NCI-H187 treated with DMSO at 0.1 percent for 48 hours (cell line): ENCODE measurements around the gene INSL3.

Source experiments
- DNase-seq: peaks from one replicate; lab custom pipeline; 2025; lab: John Stamatoyannopoulos, UW

INSL3 gene, protein sequence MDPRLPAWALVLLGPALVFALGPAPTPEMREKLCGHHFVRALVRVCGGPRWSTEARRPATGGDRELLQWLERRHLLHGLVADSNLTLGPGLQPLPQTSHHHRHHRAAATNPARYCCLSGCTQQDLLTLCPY

DNA sequence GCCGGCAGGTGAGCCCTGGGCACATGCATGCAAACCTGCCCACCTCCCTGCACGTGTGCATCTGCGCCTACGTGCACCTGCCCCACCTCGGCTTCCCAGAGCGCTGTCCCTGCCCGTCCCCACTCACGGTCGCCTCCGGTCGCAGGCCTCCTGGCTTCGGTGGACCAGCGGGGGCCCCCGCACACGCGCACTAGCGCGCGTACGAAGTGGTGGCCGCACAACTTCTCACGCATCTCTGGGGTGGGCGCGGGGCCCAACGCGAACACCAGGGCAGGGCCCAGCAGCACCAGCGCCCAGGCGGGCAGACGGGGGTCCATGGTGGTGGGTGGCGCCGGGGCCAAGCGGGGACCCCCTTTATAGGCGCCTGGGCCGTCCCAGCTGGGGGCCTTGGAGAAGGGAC is at the start of gene INSL3:
Gene INSL3 (minus strand): TSS at position 330 of the 400 bp plus-strand sequence. CDS start 13 bp downstream, at position 317.
- no peak for DNase-seq

DNA sequence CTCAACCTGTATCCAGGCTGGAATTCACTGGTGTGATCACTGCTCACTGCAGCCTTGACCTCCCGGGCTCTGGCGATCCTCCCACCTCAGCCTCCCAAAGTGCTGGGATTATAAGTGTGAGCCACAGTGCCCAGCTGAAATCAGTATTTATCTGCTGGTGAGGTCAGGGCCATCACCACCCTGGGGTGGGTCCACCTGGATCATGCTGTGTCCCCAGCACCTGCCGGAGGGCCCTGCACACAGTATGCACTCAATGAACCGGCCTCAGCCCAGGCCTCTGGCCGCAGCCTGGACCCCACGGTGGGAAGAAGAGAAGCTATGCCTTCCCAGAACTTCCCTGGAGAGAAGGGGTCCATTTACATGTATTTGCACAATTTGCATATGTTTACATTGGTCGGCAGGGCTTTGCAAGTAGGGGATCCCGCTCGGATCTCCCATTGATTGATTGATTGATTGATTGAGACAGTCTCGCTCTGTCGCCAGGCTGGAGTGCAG is 47.8 kb upstream of the INSL3 start:
- no peak for DNase-seq

DNA sequence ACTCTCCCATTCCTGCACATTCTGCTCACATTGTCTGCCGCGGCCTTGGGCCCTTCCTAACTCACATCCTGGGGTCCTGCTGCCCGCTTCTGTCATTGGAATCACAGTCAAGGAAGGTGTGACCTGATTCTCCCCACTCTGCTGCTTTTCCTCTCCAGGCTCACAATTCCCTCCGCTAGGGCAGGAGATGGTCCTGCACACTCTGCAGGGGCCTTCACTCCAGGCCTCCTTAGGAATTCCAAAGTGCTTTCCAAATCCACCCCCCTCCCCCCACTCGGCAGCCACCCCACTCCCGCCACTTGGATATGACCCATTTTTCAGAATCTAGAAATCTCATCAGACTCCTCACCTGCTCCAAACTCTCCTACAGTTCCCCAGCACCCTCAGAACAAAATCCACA is 47.4 kb upstream of the INSL3 start:
- no peak for DNase-seq

DNA sequence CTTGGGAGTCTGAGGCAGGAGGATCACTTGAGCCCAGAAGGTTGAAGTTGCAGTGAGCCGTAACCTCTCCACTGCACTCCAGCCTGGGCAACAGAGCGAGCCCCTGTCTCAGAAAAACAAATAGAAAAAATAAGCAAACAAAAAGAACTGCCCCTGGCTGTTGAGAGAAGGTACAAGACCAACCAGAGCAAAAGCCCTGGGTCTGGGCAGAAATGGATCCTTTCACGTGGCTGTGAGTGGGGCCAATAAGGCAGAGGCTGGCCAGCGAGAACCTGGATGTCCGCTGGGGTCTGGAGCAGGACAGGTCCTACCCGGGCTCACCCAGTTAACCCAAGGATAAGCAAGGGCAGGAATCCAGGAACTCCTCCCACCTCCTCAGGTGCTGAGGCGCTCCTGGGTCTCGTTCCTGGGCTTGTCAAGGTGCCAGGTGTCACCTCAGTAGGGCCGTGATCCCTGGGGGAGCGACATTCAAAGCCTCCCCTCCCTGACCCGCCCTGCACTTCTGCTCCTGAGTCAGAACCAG is 45.7 kb upstream of the INSL3 start:
- no peak for DNase-seq

DNA sequence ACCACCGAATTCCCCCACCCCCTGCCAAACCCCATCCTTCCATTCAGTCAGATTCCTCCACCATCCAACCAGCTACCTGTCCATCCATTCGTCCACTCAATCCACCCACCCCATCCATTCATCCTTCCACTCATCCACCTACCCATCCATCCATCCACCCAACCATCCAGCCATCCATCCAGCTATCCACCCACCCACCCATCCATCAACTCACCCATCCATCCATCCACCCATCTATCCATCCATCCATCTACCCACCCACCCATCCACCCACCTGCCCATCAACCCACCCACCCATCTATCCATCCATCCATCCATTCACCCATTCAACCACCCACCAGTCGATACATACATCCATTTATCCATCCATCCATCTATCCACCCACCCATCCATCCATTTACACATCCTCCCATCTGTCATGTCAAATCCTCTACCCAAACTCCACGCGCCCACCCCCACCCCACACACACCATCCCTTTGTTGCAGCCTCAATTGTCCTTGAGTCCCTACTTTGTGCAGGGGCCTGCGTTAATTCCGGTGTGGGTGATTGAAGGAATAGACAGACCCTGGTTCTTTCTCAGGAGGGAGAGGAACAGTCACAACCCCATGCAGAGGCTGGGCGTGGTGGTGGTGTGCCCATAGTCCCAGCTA is 45.1 kb upstream of the INSL3 start:
- DNase-seq: no peak

DNA sequence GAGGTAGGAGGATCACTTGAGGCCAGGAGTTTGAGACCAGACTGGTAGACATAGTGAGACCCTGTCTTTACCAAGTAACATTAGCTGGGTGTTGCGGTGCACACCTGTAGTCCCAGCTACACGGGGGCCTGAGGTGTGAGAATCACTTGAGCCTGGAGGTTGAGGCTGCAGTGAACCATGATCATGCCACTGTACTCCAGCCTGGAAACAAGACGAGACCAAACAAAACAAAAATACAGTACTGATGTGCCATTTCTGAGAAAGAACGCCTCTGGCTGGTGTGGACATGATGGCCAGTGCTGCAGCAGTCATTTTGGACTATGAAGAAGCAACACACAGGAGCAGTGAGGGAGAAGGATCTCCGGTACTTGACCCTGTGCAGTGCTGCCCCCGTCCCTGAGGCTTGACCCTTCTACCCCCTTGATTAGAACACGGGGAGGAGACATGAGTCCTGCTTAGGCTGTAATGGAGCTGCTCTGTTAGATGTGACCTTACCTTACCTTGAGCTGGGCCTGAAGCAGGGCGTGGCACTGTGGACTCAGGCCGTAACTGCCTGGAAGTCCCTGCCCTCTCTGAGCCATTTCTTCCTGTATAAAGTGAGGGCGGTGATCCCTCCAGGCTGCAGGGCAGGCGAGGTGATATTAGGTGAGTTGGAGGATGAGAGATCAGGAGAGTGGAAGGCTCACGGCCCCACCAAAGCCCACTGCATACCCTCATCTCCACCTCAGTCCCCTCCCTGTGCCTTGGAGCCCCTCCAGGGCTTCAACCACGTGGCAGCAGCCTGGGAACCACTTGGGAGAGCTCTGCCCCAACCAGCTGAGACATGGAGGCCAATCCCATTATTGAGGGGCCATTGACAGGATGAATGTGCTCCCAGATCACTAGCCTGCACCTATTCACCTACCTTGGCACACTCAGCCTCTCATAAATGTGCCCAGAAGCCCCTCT is 44.3 kb upstream of the INSL3 start:
- DNase-seq: no peak

DNA sequence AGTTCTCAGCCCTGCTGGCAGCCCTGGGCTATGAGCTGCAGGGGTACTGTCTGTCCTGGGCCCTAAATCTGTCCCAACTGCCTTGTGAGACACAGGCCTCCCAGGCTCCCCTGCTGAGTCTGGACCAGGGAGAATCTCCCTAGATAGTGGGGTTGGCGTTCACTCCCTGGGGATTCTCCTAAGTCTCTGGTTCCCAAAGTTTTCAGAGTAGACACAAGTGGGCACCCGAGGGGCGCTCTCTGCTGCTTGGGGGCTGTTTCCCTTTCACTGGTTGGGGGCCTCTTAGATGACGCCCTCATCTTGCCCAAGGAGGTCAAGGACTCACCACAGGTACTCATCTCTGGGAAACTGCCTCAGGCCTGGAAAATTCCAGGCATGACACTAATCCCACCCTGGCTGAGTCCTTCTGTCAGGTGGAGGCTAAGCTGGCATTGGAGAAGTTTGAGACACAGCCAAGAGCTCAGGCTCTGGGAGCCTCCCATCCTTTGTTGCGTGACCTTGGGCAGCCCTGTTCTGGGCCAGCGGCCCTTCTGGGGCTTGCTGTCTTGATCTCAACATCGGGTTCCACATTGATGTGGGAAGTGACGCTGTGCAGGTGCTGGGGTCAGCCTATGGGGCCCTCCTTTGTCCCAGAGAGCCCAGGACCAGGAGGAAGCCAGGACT is 42.3 kb upstream of the INSL3 start:
- no peak for DNase-seq

DNA sequence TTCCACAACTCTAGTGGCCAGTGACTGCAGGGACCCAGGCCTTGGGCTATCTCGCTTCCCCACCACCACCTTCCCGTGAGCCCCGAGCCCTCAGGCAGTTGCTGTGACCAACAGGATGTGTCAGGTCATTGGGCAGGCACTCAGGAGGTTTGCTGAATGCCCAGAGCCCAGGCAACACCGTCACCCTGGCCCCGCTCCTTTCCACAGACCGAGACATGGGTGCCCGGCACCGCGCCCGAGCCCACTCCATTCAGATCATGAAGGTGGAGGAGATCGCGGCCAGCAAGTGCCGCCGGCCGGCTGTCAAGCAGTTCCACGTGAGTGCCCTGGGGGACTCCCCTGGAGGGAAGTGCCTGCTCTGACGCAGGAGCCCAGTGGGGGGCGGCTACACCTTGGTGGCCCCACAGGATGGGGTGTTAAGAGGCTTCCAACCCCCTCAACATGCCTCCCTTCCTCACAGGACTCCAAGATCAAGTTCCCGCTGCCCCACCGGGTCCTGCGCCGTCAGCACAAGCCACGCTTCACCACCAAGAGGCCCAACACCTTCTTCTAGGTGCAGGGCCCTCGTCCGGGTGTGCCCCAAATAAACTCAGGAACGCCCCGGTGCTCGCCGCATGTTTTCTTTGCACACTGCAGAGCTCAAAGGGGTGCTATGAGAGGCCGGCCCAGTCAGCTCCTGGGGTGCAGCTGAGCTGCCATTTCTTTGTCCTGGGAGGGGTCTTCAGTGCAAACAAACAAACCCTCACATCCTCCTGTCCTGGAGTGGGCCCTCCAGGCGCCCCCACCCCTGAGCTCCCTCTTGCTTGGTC is 41.6 kb upstream of the INSL3 start:
- no peak for DNase-seq

DNA sequence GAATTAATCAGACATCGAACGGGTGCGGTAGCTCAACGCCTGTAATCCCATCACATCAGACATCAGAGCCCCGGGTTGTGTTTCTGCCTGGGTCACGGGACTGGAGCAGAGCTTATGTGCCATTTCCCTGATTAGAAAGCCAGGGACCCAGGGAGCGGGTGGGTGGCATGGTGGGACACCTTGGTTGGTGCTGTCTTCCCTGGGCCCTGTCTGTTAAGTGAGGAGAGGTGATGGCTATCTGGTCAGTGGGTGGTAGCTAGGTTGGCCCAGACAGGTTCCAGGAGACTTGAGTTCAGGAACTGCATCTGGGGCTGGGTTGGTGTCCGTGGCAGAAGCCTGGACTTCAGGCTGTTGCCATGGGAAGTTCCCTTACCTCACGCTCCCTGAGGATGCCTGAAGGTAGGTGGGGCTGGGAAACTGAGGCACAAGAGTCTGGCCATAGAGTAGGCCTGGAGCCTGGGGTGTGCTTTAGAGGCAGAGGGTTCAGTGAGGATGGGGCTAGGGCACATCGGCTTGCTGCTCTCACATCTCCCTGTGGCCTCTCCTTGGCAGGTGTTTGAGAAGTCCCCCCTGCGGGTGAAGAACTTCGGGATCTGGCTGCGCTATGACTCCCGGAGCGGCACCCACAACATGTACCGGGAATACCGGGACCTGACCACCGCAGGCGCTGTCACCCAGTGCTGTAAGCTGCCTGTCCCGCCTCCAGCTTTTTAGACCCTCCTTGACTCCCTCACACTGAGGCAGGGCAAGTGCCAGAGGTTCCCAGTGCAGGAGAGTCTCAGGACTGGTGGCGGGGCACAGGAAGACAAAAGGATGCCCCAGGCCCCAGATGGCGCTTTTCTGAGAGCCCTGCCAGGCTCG is 40.5 kb upstream of the INSL3 start:
- no peak for DNase-seq

DNA sequence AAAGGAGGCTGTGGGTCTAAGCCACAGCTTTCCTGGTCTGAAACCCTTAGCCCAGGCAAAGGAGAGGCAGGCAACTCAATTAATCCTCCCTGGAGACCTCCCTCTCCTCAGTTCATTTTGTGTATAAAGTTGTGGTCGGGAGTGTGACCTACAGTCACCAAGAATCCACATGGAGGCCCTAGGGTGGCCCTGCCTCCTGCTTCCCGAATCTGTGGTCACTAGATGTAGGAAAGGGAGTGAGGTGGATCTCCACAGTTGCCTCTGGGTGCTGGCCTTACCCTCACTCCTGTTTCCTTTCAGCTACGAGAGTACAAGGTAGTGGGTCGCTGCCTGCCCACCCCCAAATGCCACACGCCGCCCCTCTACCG is 39.7 kb upstream of the INSL3 start:
- no peak for DNase-seq

DNA sequence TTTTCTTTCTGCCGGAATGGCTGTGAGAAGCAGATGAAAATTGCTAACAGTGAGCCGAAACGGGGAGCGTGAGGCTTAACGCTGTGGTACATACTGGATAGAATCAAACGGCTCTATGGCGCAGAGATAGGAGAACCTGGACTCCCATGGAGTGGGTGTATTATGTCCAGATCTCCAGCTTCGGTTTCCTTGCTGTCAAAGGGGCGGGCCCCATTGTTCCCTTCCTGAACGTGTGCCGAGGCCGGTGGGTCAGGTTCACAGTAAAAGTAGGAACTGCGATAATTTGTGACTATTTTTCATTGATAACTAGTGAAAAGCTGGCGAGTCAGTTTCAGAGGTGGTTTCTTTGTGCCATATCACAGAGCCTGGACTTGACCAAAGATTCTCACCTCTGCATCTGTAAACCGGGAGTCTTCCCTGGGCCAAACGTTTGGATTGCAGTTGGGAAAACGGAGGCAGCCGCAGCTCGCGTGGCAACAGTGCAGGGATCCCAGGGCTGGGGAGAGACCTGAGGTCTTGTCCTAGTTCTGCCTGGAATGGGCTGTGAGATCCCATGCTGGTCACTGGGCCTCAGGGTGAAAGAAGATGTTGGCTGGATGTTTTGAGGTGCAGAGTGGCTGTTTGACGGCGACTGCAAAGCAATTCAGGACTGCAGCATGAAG is 39.1 kb upstream of the INSL3 start:
- DNase-seq: no peak

DNA sequence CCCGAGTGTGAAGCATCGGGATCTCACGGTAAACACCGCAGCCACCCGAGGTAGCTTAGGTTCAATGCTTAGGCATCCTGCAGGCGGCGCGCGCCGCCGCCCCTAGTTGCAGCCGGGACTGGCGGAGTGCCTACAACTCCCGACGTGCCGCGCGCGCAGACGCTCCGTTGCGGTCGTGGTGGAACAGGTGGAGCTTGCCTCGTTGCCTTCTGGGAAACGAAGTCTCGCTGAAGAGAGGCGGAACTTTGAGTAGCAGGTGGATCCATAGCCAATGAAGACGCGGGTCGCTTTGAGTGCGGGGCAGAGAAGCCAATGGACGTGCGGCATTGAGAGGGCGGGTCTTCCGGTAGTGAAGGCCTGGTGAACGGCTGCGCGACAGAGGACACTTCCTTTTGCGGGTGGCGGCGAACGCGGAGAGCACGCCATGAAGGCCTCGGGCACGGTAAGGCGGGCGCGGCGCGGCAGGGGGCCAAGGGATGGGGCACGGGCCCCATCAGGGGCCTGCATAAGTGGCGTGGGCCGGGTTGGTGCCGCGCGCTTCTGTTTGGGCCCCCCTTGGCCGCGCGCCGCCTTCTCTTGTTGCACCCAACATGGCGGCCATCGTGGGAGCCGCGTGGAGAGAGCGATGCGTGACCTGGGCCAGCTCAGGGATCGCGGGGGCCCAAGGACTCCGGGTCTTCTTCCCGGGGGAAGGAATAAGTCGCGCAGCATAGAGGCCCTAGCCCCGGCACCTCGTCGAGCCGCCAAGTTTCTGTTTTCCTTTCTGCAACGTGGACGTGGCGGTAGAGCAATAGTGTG is 38.4 kb upstream of the INSL3 start, which contains the start of gene RPL18A:
Gene RPL18A (plus strand): TSS at position 378 of the 798 bp plus-strand sequence. CDS start 47 bp downstream, at position 425.
- peak; percentile 87 for DNase-seq

DNA sequence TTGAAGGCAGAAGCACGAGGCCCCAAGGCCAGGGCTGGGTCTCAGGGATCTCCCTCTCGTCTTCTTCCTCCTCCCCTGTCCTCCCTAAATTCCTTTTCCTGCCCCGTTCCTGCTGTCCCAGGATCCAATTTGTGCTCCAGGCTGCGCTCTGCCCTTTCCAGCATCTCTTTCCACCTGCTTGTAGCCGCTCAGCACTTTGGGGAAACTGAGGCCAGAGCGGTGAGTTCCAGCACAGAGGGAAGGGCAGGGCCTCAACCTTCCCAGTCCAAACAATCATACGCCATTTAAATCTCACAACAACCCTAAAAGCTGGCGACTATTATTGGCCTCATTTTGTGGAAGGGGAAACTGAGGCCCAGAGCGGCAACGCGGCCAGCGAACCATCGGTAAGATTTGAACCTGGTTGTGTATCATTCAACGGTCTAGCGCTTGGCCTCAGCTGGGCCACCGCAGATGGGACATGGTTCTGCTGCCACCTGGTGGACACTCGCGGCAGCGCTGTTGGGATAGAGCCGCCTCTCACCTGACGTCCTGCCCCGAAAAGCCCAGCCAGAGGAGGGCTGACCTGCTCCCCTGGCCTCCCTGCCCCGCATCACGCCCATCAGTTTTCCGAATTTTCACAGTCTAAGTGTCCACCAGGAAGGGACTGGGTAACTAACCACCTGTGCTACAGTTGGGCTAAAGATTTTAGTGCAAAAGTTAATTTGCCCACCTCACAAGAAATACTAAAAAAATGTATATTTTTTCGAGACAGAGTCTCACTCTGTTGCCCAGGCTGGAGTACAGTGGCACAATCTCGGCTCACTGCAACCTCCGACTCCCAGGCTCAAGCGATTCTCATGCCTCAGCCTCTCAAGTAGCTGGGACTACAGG is 34.2 kb upstream of the INSL3 start:
- no peak for DNase-seq

DNA sequence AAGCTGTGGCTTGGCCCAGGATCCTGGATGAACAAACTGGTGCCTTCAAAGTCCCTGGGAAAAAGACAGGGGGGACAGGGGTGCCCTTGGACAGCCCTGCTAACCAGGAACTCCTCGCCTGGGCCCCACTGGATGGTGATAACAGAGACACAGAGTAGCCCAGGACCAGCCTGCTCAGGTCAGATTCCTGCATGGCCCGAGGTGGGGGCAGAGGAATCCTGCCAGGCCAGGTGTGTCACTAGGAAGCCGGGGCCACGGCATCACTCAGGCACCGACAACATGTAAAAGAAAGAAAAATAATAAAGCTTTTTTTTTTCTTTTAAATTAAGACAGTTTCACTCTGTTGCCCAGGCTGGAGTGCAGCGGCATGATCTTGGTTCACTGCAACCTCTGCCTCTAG is 32.7 kb upstream of the INSL3 start:
- DNase-seq: no peak

DNA sequence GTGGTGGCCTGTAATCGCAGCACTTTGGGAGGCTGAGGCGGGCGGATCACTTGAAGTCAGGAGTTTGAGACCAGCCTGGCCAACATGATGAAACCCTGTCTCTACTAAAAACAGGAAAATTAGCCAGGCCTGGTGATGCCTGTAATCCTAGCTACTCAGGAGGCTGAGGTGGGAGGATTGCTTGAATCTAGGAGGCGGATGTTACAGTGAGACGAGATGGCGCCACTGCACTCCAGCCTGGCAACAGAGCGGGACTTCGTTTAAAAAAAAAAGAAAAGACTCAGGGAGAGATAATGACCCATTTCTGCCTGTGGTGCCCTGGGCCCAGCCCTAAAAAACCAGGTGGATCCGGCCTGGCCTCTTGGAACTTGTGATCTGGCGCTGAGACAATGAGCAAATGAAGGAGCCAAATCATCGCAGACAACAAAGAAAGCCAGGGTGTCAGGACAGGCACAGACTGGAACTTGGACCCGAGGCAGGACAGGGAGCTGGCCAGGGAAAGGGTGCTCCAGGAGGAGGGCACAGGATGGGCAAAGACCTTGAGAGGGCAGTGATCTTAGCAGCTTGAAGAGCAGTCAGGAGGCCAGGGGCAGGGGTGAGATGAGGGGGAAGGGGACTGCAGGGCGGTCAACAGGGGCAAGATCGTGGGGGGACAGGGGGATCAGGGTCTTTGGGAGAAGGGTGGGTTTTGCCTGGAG is 27.4 kb upstream of the INSL3 start:
- no peak for DNase-seq

DNA sequence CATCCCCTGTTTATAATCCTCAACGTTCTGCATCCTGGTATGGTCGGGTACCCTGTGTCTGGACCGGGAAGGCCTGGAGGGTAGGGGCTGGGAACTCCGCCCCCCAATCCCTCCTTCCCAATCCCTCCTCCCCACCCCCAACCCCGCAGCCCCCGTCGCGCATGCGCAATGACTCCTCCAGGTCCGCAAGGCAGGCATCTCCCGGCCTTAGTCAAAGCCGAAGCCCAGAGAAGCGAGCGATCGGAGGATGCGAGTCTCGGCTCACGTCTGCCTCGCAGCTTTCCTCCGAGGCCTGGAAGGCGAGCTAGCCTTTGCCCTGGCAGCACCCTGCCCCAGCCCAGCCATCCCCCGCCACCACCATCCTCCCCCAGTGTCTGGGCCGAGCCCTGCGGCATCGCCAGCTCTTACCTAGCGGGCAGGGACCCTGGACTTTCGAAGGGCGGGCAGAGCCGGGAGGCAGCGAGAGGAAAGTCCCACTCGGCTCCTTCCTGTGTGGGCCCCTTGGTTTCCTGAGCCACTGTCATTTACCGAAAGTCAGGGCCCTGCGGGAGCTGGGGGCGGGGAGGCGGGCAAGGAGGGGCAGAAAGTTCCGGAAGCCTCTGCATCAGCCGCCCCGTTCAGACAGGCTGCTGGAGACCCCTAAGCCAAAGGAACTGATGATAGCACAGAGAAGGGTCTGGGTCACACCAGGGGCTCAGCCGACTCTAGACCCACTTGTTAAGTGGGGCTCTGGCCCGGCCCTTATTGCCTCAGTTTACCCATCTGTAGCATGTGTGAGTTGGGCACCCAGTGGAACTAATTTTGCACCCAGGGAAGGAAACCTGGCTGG is 26.4 kb upstream of the INSL3 start, which contains the start of gene JAK3:
Gene JAK3 (minus strand): TSS at position 445 of the 829 bp plus-strand sequence. CDS start 3,565 bp downstream, outside the sequence.
- no peak for DNase-seq
